HCEC 1CT (cell line): ENCODE measurements around the gene ZBTB7C.
"Not testable (repeated sequence)": the region's sequence is repeated elsewhere in the genome, so short reads cannot be mapped to it uniquely, and the experiment has no call there.

Experiments used
- DNase-seq: peaks from one replicate; pipeline ENCODE4 v3.0.0-alpha.2; 2017

The ZBTB7C gene

DNA sequence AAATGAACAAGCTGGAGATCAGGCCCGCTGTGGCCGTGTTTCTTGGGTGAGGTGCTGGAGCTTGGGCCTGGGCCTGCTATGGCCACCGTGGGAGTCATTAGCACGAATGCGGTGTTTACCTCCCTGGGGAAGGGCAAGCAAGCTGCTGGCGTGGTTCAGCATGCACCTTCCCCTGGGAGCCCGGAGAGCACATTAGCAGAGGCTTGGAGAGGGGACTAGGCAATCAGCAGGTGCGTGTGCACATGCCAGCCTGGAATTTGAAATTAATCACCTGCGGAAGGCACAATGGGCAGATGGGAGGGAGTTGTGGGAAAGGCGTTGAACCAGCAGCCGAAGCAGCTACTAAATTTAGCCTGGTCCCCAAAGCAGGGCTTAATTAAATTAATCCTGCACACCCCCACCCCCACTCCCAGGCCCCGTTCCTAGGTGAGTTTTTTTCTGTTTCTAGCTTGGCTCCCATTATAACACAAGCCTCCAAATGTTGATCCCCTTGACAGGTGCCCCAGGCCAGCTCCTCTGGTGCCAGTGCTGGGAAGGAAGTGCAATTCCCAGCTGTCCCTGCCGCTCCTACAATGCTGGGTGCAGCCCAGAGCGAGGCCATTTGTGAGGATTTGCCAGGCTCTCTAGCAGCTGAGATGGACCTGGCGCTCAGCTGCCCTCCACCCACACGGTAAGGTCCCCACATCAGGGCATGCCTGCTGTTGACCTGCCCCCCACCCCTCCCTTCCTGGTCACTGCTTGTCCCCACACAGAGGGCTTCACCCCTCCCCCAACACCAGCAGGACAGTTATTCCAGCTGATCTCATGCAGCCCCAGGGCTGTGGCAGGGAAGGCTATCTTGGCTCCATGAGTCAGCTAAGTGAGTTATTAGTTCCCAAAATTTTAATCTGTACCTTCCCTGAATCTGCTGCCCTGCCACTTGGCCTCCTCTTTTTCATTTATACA lies 115.0 kb downstream of the ZBTB7C start:
- DNase-seq = no peak

GRCh38 chr18:48292782-48293424 lies 116.3 kb downstream of the ZBTB7C start:
- no peak for DNase-seq

- DNase-seq = no peak
Observed at GRCh38 chr18:48292229-48292628, 117.0 kb downstream of the ZBTB7C start.

DNA sequence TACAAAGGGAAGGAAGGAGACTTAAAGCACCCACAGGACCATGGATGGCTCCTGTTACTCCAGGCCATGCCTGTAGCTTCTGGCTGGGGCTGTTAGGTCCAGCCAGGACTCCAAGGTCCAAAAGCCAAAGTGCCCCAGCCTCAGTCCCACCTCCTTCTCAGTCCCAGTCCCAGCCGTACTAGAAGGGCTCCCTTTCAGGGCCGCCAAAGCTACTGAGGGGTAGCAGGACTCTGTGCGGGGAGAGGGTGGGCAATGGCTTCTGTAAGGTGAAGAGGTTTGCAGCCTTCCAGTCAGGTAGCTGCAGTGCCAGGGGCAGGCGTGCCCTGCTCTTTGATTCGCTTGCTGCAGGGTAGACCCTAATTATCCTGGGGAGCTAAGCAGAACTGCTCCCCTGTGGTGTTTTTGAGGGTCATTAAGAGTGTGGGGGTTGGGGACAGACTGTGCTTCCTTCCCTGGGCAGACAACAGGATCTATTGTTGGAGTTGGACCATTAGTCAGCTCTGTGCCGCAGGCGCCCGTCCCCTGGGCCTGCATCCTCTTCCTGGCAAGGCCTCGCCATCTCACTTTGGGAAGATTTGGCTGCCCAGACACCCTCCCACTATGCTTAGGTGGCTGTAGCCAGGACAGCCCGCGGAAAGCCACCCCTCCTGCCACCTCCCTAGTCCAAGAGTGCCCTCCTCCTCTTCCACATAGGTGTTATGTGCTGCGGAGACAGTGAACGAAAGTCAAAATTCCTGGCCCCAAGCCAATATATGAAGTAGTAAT lies 118.8 kb downstream of the ZBTB7C start:
- DNase-seq = no peak

DNA sequence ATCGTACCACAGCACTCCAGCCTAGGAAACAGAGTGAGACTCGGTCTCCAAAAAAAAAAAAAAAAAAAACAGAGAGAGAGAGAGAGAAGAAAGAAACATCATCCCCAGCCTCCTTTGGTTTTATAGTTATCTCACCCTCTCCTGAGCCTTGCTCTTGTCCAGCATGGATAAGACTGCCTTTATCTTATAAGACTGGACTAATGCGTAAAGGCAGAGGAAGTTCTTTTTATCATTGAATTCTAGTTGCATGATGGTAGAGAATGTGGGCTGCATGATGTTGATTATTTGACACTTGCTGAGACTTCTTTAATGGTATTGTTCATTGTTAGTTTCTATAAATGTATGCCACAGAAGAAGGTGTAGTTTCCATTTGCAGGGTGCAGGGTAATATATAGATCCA lies 124.4 kb downstream of the ZBTB7C start:
- no peak for DNase-seq

DNA sequence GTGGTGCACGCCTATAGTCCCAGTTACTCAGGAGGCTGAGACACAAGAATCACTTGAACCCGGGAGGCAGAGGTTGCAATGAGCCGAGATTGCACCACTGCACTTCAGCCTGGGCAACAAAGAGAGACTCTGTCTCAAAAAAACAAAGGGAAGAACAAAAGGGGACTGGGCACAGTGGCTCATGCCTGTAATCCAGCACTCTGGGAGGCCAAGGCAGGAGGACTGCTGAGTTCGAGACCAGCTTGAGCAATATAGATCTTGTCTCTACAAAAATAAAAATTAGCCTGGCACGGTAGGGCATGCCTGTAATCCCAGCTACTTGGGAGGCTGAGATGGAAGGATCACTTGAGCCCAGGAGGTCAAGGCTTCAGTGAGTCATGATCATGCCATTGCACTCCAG lies 125.2 kb downstream of the ZBTB7C start:
- DNase-seq = not testable (repeated sequence)

- not testable (repeated sequence) for DNase-seq
Observed at GRCh38 chr18:48281460-48281859, 127.7 kb downstream of the ZBTB7C start.

GRCh38 chr18:48279312-48279711 lies 129.9 kb downstream of the ZBTB7C start:
- no peak for DNase-seq

DNA sequence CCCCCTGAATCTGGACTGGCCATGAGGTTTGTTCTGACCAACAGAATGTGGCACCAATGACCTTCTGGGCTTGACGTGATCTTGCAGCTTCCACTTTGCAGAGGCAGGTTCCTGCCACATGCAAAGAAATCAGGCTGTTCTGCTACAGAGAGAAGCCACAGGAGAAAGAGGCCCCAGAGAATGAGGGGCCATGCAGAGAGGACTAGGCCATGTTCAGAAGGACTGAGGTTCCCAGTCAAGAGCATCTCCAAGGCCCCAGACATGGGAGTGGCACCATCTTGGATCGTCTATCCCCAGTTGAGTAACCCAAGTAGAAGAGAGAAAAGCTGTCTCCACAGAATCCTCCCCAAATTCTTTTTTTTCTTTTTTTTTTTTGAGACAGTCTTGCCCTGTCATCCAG lies 131.1 kb downstream of the ZBTB7C start:
- no peak for DNase-seq

GRCh38 chr18:48274301-48274700 lies 134.9 kb downstream of the ZBTB7C start:
- no peak for DNase-seq

GRCh38 chr18:48270929-48271328 lies 138.3 kb downstream of the ZBTB7C start:
- DNase-seq = no peak

GRCh38 chr18:48265328-48265727 lies 143.9 kb downstream of the ZBTB7C start:
- DNase-seq = no peak

GRCh38 chr18:48263914-48264902 lies 145.0 kb downstream of the ZBTB7C start:
- no peak for DNase-seq

DNA sequence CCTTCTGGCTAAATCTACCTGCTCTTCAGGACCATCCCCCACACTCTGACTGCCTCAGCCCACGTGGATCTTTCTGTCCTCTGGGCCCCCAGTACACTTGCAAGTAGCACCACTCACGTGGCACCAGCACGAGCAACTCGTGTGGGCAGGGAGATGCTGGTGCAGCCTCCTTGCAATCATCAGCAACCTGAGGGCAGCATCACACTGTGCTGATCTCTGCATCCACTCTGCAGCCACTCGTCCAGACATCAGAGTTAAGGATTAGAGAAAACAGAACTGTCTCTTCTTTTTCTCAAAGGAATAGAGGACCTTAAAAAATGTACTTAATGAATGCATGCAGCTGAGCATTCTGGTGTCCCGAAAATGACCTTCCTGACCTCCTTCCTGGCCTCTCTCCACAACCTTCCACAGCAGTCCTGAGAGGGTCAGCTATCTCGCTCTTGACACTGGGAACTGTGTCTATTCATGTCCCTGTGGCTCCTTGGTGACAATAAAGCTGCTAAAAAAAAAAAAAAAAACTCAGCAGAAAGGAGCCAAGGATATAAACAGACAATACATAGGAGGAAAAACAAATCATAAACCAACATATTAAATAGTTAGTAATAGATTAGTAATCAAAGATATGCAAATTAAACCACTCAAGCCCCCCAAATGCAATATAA lies 145.9 kb downstream of the ZBTB7C start:
- DNase-seq = no peak

- DNase-seq = no peak
Observed at GRCh38 chr18:48260237-48260636, 148.9 kb downstream of the ZBTB7C start.

GRCh38 chr18:48256848-48257247 lies 152.3 kb downstream of the ZBTB7C start:
- no peak for DNase-seq

GRCh38 chr18:48254077-48254602 lies 155.0 kb downstream of the ZBTB7C start:
- DNase-seq = no peak

DNA sequence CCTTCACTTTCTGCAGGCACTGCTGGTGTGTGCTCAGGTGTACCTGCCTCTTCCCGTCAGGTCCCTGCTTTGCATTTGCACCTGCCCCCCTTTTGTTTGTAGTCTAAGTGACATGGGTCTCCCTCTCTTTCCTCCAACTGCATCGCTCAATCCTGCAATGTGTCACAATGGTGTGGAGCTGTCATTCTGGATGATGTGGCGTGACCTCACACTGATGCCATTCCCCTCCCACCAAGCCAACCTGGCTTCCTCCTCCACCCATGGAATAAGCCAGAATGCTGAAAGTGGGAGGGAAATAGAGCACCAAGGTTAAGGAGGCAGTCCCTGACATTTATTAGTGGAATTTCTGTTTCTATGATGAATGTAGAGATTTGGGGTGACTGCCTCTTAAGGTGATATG lies 156.7 kb downstream of the ZBTB7C start:
- no peak for DNase-seq

GRCh38 chr18:48250918-48251317 lies 158.3 kb downstream of the ZBTB7C start:
- DNase-seq = no peak

GRCh38 chr18:48250362-48250907 lies 158.7 kb downstream of the ZBTB7C start:
- no peak for DNase-seq

DNA sequence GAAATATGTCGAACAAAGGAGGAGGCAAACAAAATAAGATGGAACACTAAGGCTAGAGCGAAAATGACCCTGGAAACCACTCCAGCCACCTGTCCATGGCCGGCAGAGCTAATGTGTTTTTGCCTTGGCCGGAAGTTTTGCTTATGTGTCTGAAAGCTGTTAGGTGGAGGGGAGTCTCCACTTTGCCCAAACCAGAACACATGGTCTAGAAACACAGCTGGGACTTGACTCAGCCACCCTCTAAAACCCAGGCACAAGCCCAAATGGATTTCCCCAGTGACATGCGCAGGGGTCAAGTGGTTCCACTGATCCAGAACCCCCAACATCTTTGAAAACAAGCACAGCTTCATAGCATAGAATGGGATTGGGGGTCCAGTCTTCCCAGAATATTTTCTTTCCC lies 159.3 kb downstream of the ZBTB7C start:
- DNase-seq = no peak
